Adipocyte (in vitro differentiated cells): ENCODE measurements around the gene CLIP2.
A peak's percentile ranks its signal among the peaks of the same experiment; 100 is the strongest.
"Not testable (repeated sequence)": the region's sequence is repeated elsewhere in the genome, so short reads cannot be mapped to it uniquely, and the experiment has no call there.

Experiments used
- DNase-seq: peaks from one replicate; pipeline ENCODE4 v3.0.0-alpha.2; 2015; ENCODE audit warnings: low read depth
- H3K27me3 ChIP-seq: replicated peaks from 2 replicates; pipeline ENCODE4 v1.7.0; 2013; ENCODE audit warnings: mild to moderate bottlenecking, low read length, moderate library complexity; ENCODE audit not compliant: control insufficient read depth, insufficient read depth
- H3K36me3 ChIP-seq: 2 replicates; pipeline ENCODE4 v1.7.0; 2013; ENCODE audit warnings: low read length, mild to moderate bottlenecking, moderate library complexity; ENCODE audit not compliant: control insufficient read depth, insufficient read depth, severe bottlenecking
- H3K4me1 ChIP-seq: 2 replicates; pipeline ENCODE4 v1.7.0; 2013; ENCODE audit warnings: mild to moderate bottlenecking, low read length, moderate library complexity; ENCODE audit not compliant: control insufficient read depth, insufficient read depth
- H3K4me3 ChIP-seq: 2 replicates; pipeline ENCODE4 v1.7.0; 2013; ENCODE audit warnings: mild to moderate bottlenecking, low read length, moderate library complexity
- H3K9ac ChIP-seq: 2 replicates; pipeline ENCODE4 v1.7.0; 2013; ENCODE audit warnings: mild to moderate bottlenecking, low read length, moderate library complexity
- H3K9me3 ChIP-seq: 2 replicates; pipeline ENCODE4 v1.7.0; 2013; ENCODE audit warnings: mild to moderate bottlenecking, low read length, moderate library complexity; ENCODE audit not compliant: control insufficient read depth

Gene CLIP2

GRCh38 chr7:74343281-74344131, 54.3 kb downstream of the CLIP2 start:
- H3K4me1 ChIP-seq = peaks cover 7% of the 10 kb centered on the region
- no peaks in the 10 kb centered on the region for H3K27me3 ChIP-seq
- H3K36me3 ChIP-seq = peaks cover 5% of the 10 kb centered on the region
- no peaks in the 10 kb centered on the region for H3K9me3 ChIP-seq
- H3K4me3 ChIP-seq = no peak overlapping the region
- H3K9ac ChIP-seq = no peak overlapping the region
- DNase-seq = peak; percentile 66

DNA sequence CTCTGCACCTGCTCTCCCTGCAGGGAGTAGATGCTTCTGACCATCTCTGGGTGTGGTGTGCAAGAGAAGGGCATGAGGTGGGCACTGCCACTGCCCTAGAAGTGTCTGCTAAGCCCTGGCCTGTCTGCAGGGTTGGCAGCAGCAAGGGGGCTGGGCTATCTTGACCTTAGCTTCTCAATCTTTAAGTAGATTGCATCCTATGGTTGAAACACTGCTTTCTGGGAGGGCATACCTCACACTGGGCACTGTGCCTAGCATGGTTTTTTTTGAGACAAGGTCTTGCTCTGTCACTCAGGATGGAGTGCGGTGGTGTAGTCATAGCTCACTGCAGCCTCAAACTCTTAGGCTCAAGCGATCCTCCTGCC, 54.9 kb downstream of the CLIP2 start:
- peaks cover 5% of the 10 kb centered on the region for H3K36me3 ChIP-seq
- peaks cover 7% of the 10 kb centered on the region for H3K4me1 ChIP-seq
- no peak overlapping the region for H3K4me3 ChIP-seq
- no peak overlapping the region for H3K9ac ChIP-seq
- H3K9me3 ChIP-seq = no peaks in the 10 kb centered on the region
- DNase-seq = peak; percentile 16
- no peaks in the 10 kb centered on the region for H3K27me3 ChIP-seq

DNA sequence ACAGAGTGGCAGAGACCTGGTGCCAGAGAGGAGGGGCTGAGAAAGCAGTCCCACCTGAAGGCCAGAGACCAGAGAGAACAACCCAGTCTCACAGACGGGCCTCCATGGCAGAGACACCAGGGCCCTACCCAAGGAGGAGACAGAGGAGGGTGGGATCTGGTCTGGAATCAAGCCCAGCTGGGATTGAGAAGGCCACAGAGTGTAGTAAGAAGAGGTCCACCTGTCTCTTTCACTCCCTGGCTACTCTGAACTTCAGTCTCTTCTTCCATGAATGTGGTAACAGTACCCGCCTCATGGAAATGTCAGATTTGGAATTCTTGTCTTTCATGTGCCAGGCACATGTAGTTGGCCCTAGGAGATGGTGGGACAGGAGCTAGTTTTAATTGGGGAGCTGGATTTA, 55.6 kb downstream of the CLIP2 start:
- no peak overlapping the region for H3K9ac ChIP-seq
- DNase-seq = no peak
- H3K4me1 ChIP-seq = peaks cover 7% of the 10 kb centered on the region
- no peaks in the 10 kb centered on the region for H3K27me3 ChIP-seq
- H3K9me3 ChIP-seq = no peaks in the 10 kb centered on the region
- H3K4me3 ChIP-seq = no peak overlapping the region
- peaks cover 5% of the 10 kb centered on the region for H3K36me3 ChIP-seq

GRCh38 chr7:74345970-74346369, 56.8 kb downstream of the CLIP2 start:
- H3K4me3 ChIP-seq = no peak overlapping the region
- H3K9ac ChIP-seq = no peak overlapping the region
- no peak for DNase-seq
- no peaks in the 10 kb centered on the region for H3K9me3 ChIP-seq
- peaks cover 5% of the 10 kb centered on the region for H3K36me3 ChIP-seq
- H3K4me1 ChIP-seq = peaks cover 7% of the 10 kb centered on the region
- H3K27me3 ChIP-seq = no peaks in the 10 kb centered on the region

DNA sequence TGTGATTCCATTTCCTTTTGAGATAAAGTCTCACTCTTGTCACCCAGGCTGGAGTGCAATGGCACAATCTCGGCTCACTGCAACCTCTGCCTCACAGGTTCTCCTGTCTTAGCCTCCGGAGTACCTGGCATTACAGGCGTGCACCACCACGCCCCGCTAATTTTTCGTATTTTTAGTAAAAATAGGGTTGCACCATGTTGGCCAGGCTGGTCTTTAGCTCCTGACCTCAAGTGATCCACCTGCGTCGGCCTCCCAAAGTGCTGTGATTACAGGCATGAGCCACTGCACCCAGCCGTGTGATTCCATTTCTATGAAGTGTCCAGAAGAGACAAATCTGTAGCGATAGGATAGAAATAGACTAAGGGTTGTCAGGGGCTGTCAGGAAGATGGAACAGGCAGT, 60.4 kb downstream of the CLIP2 start:
- no peak for DNase-seq
- Histone ChIP-seq H3K36me3 (no peaks in the 10 kb centered on the region), H3K9me3 (no peaks in the 10 kb centered on the region), H3K9ac (no peak overlapping the region), H3K27me3 (no peaks in the 10 kb centered on the region), H3K4me1 (no peaks in the 10 kb centered on the region), H3K4me3 (no peak overlapping the region)

DNA sequence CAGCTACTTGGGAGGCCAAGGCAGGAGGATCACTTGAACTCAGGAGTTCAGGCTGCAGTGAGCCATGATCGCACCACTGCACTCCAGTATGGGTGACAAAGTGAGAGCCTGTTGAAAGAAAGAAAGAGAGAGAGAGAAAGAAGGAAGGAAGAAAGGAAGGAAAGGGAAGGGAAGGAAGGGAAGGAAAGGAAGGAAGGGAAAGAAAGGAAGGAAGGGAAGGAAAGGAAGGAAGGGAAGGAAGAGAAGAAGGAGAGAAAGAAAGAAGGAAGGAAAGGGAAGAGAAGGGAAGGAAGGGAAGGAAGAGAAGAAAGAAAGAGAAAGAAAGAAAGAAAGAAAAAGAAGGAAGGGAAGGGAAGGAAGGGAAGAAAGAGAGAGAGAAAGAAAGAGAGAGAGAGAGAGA, 61.5 kb downstream of the CLIP2 start:
- H3K9me3 ChIP-seq = no peaks in the 10 kb centered on the region
- H3K4me3 ChIP-seq = no peak overlapping the region
- DNase-seq = no peak
- H3K36me3 ChIP-seq = no peaks in the 10 kb centered on the region
- H3K4me1 ChIP-seq = peaks cover 5% of the 10 kb centered on the region
- no peaks in the 10 kb centered on the region for H3K27me3 ChIP-seq
- H3K9ac ChIP-seq = no peak overlapping the region

DNA sequence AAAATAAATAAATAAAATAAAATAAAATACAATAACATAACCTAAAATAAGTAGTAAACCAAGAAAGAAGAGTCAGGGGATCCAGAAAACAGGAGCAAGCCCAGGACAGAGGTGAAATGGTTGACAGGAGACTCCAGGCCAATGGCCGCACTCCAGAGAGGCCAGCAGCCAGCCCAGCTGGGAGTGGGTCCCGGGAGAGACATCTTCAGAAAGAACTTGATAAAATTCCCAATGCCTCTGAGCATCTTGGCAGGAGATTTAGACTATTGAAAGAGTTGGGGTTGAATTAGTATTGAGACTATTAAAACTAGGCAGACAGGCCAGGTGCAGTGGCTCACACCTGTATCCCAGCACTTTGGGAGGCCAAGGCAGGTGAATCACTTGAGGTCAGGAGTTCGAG, 62.6 kb downstream of the CLIP2 start:
- Histone ChIP-seq H3K9me3 (peaks cover 8% of the 10 kb centered on the region), H3K4me1 (peaks cover 5% of the 10 kb centered on the region), H3K36me3 (peaks cover 9% of the 10 kb centered on the region), H3K27me3 (no peaks in the 10 kb centered on the region), H3K4me3 (no peak overlapping the region), H3K9ac (no peak overlapping the region)
- no peak for DNase-seq

- H3K27me3 ChIP-seq, H3K4me3 ChIP-seq, H3K4me1 ChIP-seq, H3K9me3 ChIP-seq, DNase-seq, H3K9ac ChIP-seq: not testable (repeated sequence)
- H3K36me3 ChIP-seq = peaks cover 15% of the 10 kb centered on the region
Measured at GRCh38 chr7:74352551-74353138, 63.4 kb downstream of the CLIP2 start.

GRCh38 chr7:74354009-74354408, 64.8 kb downstream of the CLIP2 start:
- H3K27me3 ChIP-seq = no peaks in the 10 kb centered on the region
- H3K4me3 ChIP-seq = no peak overlapping the region
- H3K9me3 ChIP-seq = peaks cover 9% of the 10 kb centered on the region
- H3K9ac ChIP-seq = no peak overlapping the region
- H3K4me1 ChIP-seq = peaks cover 5% of the 10 kb centered on the region
- DNase-seq = no peak
- H3K36me3 ChIP-seq = peaks cover 15% of the 10 kb centered on the region

GRCh38 chr7:74355091-74355490, 65.9 kb downstream of the CLIP2 start:
- H3K9me3 ChIP-seq = peaks cover 9% of the 10 kb centered on the region
- H3K4me1 ChIP-seq = peaks cover 5% of the 10 kb centered on the region
- no peaks in the 10 kb centered on the region for H3K27me3 ChIP-seq
- no peak overlapping the region for H3K4me3 ChIP-seq
- peaks cover 20% of the 10 kb centered on the region for H3K36me3 ChIP-seq
- no peak overlapping the region for H3K9ac ChIP-seq
- DNase-seq = peak; percentile 52

GRCh38 chr7:74356589-74357315, 67.5 kb downstream of the CLIP2 start:
- peaks cover 9% of the 10 kb centered on the region for H3K9me3 ChIP-seq
- no peak overlapping the region for H3K4me3 ChIP-seq
- H3K27me3 ChIP-seq = no peaks in the 10 kb centered on the region
- peaks cover 20% of the 10 kb centered on the region for H3K36me3 ChIP-seq
- DNase-seq = no peak
- H3K4me1 ChIP-seq = peaks cover 5% of the 10 kb centered on the region
- H3K9ac ChIP-seq = no peak overlapping the region
